SW 1271 (cell line): ENCODE data around the gene CDK5R1.
"Not testable (repeated sequence)": the region's sequence is repeated elsewhere in the genome, so short reads cannot be mapped to it uniquely, and the experiment has no call there.

Experiments
- DNase-seq, 2 experiments: peaks; one replicate each; lab custom pipeline; 2025; lab: John Stamatoyannopoulos, UW

The CDK5R1 gene

GRCh38 chr17:32516940-32517701 lies 30.3 kb downstream of the CDK5R1 start:
- DNase-seq: no peak

DNA sequence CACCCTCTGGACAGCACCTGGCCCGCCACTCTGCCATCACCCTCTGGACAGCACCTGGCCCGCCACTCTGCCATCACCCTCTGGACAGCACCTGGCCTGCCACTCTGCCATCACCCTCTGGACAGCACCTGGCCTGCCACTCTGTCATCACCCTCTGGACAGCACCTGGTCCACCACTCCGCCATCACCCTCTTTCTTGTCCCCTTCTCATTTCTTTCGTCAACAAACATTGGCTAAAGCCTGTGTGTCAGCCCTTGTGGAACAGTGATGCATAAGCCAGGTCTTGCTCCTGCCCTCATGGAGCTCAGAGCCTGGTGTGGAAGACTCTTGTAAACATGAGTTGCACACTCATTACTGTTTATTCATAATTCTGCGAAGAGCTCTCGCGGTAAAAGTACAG lies 31.2 kb downstream of the CDK5R1 start:
- no peak for DNase-seq

DNA sequence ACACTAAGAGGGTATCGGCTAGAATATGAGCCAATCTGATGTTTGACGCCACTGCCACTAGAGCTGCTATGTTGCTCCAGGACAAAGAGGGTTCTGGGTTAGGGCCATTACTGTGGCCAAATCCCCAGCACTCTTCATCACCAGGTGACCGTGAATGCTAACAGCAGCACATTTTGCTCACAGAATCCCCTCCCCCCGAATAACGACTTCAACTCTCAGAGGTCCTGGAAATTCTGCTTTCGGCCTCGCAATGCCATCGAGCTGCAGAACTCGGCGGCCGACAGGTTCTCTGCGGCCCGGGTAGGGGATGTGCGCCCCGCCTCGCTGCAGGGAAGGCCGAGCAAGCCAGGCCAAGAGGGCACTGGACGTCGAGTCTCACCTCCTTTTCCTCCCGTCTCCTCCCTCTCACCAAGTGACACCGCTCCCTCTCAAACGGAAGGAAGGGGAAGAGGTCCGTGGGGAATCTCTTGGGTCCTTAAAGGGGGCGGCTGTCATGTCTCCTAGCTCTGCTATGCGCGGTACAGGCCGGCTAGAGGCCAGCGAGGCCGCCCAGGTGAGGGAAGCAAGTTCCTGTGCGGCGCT lies 31.9 kb downstream of the CDK5R1 start:
- no peak for DNase-seq

- DNase-seq: no peak
Measured at GRCh38 chr17:32519228-32520103, 32.7 kb downstream of the CDK5R1 start.

GRCh38 chr17:32520104-32520701 lies 33.4 kb downstream of the CDK5R1 start:
- no peak for DNase-seq

- DNase-seq: no peak
Measured at GRCh38 chr17:32520737-32521404, 34.1 kb downstream of the CDK5R1 start.

DNA sequence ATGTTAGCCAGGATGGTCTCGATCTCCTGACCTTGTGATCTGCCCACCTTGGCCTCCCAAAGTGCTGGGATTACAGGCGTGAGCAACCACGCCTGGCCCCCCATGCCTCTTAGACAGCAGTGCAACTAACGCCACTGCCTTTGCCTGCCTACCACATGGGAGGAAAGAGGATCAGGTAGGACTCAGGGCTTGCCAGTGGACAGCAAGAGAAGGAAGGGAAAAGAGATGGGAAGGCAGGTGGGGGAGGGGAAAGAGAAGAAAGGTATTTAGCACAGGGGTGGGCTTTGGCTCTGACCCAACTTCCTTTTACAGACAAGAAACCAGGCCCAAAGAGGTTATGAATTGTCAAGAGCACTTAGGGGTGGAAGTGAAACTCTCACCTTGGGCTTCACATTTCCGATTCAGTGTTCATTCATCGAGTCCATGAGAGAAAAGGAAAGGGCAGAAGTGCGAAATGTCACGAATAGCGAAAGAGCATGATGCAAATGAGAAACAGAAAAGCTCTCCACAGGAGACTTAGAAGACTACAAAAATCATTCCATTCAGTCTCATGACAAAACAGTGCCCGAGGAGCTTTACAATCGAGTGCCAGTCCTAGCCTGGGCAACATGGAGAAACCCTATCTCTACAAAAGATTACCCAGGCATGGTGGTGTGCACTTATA lies 36.4 kb downstream of the CDK5R1 start:
- no peak for DNase-seq

GRCh38 chr17:32523827-32524552 lies 37.2 kb downstream of the CDK5R1 start:
- no peak for DNase-seq

GRCh38 chr17:32524553-32524880 lies 37.7 kb downstream of the CDK5R1 start:
- DNase-seq: not testable (repeated sequence)

DNA sequence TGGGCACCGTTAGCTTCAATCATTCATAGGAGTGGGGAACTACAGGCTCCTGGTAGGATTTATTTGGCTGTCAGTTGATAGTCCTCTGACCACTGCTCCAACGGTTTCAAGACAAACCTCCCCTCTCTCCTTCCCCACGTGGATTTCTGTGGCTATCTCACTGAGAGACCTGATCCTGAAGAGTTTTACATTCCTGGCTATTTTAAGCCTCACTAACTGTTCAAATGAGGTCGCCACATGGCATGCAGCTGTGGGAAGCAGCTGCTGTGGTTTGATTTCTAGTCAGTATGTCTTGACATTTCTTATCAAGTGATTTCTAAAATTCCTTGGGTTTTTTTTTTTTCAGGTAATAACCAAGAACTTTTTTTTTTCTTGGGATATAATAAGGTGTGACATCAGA lies 38.3 kb downstream of the CDK5R1 start:
- DNase-seq: no peak

DNA sequence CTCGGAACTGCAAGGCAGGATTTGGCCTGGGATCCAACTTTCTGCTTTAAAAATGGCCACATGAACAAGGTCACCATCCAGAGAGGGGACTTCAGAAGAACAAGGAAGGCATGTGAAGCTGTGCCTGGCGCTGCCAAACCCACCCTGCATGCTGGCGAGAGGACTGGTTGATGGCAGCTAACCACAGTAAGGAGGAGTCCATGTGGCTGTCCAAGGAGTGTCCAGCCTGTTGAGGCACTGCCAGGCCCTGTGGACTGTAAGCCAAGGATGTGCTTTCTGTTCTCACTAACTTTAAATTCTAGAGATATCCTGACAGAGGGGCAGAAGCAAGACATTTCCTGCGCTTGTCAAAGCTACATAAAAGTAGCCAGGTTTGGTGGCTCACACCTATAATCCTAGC lies 40.4 kb downstream of the CDK5R1 start:
- DNase-seq: no peak

DNA sequence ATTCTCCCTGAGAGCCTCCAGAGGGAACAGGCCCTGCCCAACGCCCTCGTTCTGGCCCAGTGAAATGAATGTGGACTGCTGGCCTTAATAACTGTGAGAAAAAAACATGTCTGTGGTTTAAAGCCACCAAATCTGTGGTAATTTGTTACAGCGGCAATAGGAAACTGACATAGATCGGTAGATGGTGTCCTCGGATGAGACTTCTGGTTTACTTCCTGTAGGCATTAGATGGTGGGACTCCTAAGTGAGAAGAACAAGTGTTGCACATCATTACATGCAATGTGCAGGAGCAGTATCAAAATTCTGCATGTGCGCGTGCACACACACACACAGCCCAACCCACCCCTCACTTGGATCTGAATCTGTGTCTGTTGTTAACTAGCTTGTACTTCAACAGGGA lies 42.0 kb downstream of the CDK5R1 start:
- no peak for DNase-seq

- DNase-seq: no peak
Measured at GRCh38 chr17:32529604-32530003, 42.8 kb downstream of the CDK5R1 start.

DNA sequence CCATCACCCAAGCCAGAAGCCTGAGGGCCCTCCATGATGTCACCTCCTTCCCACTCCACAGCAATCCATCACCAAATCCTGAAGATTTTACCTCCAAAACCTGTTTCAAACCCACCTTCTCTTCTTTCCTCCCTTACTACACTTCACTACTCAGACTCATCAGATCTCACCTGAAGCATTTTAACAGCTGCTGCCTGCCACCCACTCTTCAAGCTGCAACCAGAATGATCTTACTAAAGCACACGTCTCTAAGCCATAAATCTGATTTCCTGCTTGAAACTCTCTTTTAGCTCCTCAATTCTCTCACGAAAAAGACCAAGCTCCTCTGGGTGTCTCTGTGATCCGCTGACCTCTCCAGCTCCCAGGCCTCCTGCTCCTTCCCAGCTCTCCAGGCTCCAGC lies 46.5 kb downstream of the CDK5R1 start:
- no peak for DNase-seq

DNA sequence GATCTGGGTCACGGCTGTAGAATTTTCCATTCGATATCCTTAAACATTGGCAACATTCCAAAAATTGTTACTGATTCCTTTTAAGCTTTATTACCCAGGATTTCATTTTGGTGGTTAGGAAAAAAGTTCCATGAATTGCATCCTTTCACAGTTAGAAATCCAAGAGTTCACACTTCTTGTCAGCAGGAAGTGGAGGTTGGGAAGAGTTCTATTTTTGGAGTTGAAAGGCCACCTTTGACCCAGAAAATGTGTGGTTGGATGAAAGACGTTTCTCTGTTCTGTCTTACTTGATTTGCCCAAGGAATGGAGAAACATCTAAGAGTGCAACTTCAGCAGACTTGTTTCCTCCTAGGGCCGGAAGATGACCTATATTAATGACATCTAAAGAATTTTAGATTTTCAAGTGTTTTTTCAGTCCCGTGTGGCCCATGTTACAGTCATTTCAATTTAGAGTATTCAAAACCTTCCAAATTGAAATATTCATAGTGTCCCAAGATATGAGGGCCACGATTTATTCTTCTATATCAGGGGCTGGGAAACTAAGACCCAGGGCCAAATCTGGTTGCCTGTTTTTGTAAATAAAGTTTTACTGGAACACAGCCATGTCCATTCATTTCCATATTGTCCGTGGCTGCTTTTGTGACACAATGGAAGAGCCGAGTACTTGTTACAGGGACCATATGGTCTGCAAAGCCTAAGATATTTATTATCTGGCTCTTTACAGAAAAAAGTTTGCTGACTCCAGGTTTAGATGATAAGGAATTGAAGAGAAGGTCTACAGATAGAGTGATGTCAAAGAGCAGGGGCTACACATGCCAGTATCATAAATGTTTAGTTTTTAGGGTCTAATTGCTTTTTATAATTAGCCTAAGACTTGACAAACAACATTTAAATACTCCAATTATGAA lies 50.2 kb downstream of the CDK5R1 start:
- DNase-seq: no peak
